Neural progenitor cell (in vitro differentiated cells): ENCODE data around the gene TES. TPM values are rescaled to one million over a fixed set of nuclear protein-coding genes. Genes with fewer than 3 reads are reported as not detected.

ENCODE experiments used
- DNase-seq: peaks from one replicate; pipeline ENCODE4 v3.0.0-alpha.2; 2016; ENCODE audit warnings: low spot score
- H2AFZ ChIP-seq: fragments of 200-600 bp; sonication (generic); replicated peaks from 2 replicates; pipeline ENCODE4 v1.6.1; 2016; ENCODE audit warnings: antibody characterized with exemption
- H3F3A ChIP-seq: fragments of 200-600 bp; sonication (generic); 2 replicates; pipeline ENCODE4 v1.6.1; 2016; ENCODE audit warnings: antibody characterized with exemption, low read depth
- H3K27ac ChIP-seq: fragments of 200-600 bp; sonication (generic); 2 replicates; pipeline ENCODE4 v1.5.1; 2016; ENCODE audit warnings: mild to moderate bottlenecking
- H3K27me3 ChIP-seq: fragments of 200-600 bp; sonication (generic); 2 replicates; pipeline ENCODE4 v1.6.1; 2016; ENCODE audit warnings: mild to moderate bottlenecking, moderate library complexity
- H3K36me3 ChIP-seq: fragments of 200-600 bp; sonication (generic); 2 replicates; pipeline ENCODE4 v1.5.1; 2016
- H3K4me1 ChIP-seq: fragments of 200-600 bp; sonication (generic); 2 replicates; pipeline ENCODE4 v1.6.1; 2016; ENCODE audit warnings: mixed run types
- H3K4me2 ChIP-seq: fragments of 200-600 bp; sonication (generic); 2 replicates; pipeline ENCODE4 v1.6.1; 2016
- H3K4me3 ChIP-seq: fragments of 200-600 bp; sonication (generic); 2 replicates; pipeline ENCODE4 v1.5.1; 2016
- H3K79me2 ChIP-seq: fragments of 200-600 bp; sonication (generic); 2 replicates; pipeline ENCODE4 v1.6.1; 2016; ENCODE audit warnings: low read depth
- H3K9ac ChIP-seq: fragments of 200-600 bp; sonication (generic); 2 replicates; pipeline ENCODE4 v1.6.1; 2016
- H3K9me3 ChIP-seq: fragments of 200-600 bp; sonication (generic); 2 replicates; pipeline ENCODE4 v1.5.1; 2016; ENCODE audit warnings: low read depth
- H4K20me1 ChIP-seq: fragments of 200-600 bp; sonication (generic); 2 replicates; pipeline ENCODE4 v1.6.1; 2016; ENCODE audit warnings: low read depth
- H3K27ac Mint-ChIP-seq: 3 replicates; pipeline ENCODE4 v1.8.0; 2021; ENCODE audit warnings: mixed read lengths
- H3K27me3 Mint-ChIP-seq: 2 replicates; pipeline ENCODE4 v1.8.0; 2022; ENCODE audit warnings: low read depth, mild to moderate bottlenecking, inconsistent platforms, moderate library complexity, mixed read lengths; ENCODE audit not compliant: insufficient read depth
- H3K36me3 Mint-ChIP-seq: 3 replicates; pipeline ENCODE4 v1.8.0; 2021; ENCODE audit warnings: mixed read lengths
- H3K4me1 Mint-ChIP-seq: 3 replicates; pipeline ENCODE4 v1.8.0; 2021; ENCODE audit warnings: mixed read lengths
- H3K4me3 Mint-ChIP-seq: 3 replicates; pipeline ENCODE4 v1.8.0; 2021; ENCODE audit warnings: mild to moderate bottlenecking, moderate library complexity, mixed read lengths
- H3K9me3 Mint-ChIP-seq: 3 replicates; pipeline ENCODE4 v1.8.0; 2020; ENCODE audit warnings: mixed read lengths
- EZH2 ChIP-seq: fragments of 200-600 bp; sonication (generic); IDR thresholded peaks from 2 replicates; pipeline ENCODE4 v1.6.1; 2017; ENCODE audit warnings: antibody characterized with exemption, mild to moderate bottlenecking, moderate library complexity
- EZH2phosphoT487 ChIP-seq: fragments of 200-600 bp; sonication (generic); IDR thresholded peaks from 2 replicates; pipeline ENCODE4 v1.6.1; 2017; ENCODE audit warnings: antibody characterized with exemption
- total RNA-seq: library from RNA; depleted of rRNA; stranded (reverse); fragments of >200 nt; gene quantifications from 2 replicates; pipeline ENCODE4 v1.2.3, GENCODE V29; 2015; ENCODE audit warnings: low replicate concordance
- TF ChIP-seq, protein P1 (sequence below): fragments of 200-600 bp; sonication (generic); IDR thresholded peaks from 2 replicates; pipeline ENCODE4 v1.5.1; 2017; ENCODE audit warnings: antibody characterized with exemption, mild to moderate bottlenecking

Gene TES
- total RNA-seq, 1 donor from 2014 or later, result 10.6 TPM

DNA sequence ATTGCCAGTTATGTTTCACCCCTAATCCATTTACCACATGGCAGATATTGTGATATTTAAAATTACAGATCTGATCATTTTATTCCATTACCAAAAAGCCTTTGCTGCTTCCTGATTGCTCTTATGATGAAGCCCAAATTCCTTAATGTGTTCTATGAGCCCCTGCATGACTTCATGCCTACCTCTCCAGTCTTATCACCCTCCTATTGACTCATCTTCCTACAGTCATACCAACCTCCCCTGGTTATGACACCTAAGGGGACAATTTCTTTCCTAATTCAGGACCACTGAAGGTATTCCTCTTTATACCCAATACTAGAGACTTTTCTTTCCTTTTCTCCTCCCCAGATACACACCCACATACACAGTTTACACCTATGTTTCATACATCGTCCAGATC is 36.0 kb downstream of the TES start:
- no peak overlapping the region for H3K4me3 Mint-ChIP-seq
- H3K9me3 Mint-ChIP-seq, result peaks cover 21% of the 10 kb centered on the region
- Histone ChIP-seq H3K27me3 (no peaks in the 10 kb centered on the region), H3F3A (no peaks in the 10 kb centered on the region), H2AFZ (no peak overlapping the region), H3K9ac (no peak overlapping the region), H3K36me3 (no peaks in the 10 kb centered on the region), H4K20me1 (no peaks in the 10 kb centered on the region), H3K79me2 (no peaks in the 10 kb centered on the region), H3K27ac (no peak overlapping the region), H3K4me1 (no peaks in the 10 kb centered on the region), H3K4me2 (no peak overlapping the region), H3K9me3 (no peaks in the 10 kb centered on the region), H3K4me3 (no peak overlapping the region)
- H3K4me1 Mint-ChIP-seq, result no peaks in the 10 kb centered on the region
- H3K27me3 Mint-ChIP-seq, result no peaks in the 10 kb centered on the region
- no peak for TF ChIP-seq EZH2
- peaks cover 39% of the 10 kb centered on the region for H3K36me3 Mint-ChIP-seq
- DNase-seq, result no peak
- H3K27ac Mint-ChIP-seq, result no peak overlapping the region

GRCh38 chr7:116249969-116250553 is 39.7 kb downstream of the TES start:
- no peaks in the 10 kb centered on the region for H3K4me1 ChIP-seq
- H3K36me3 Mint-ChIP-seq, result peaks cover 37% of the 10 kb centered on the region
- no peak overlapping the region for H3K9ac ChIP-seq
- DNase-seq, result peak; percentile 46
- no peaks in the 10 kb centered on the region for H3K4me1 Mint-ChIP-seq
- H3K79me2 ChIP-seq, result no peaks in the 10 kb centered on the region
- H3K27ac Mint-ChIP-seq, result no peak overlapping the region
- H3K27me3 Mint-ChIP-seq, result peaks cover 2% of the 10 kb centered on the region
- H3K4me2 ChIP-seq, result no peak overlapping the region
- no peaks in the 10 kb centered on the region for H4K20me1 ChIP-seq
- no peak overlapping the region for H3K4me3 ChIP-seq
- no peak overlapping the region for H2AFZ ChIP-seq
- H3K9me3 ChIP-seq, result no peaks in the 10 kb centered on the region
- no peak overlapping the region for H3K27ac ChIP-seq
- H3K27me3 ChIP-seq, result no peaks in the 10 kb centered on the region
- no peak overlapping the region for H3K4me3 Mint-ChIP-seq
- peaks cover 12% of the 10 kb centered on the region for H3K9me3 Mint-ChIP-seq
- no peaks in the 10 kb centered on the region for H3F3A ChIP-seq
- TF ChIP-seq, protein P1, sequence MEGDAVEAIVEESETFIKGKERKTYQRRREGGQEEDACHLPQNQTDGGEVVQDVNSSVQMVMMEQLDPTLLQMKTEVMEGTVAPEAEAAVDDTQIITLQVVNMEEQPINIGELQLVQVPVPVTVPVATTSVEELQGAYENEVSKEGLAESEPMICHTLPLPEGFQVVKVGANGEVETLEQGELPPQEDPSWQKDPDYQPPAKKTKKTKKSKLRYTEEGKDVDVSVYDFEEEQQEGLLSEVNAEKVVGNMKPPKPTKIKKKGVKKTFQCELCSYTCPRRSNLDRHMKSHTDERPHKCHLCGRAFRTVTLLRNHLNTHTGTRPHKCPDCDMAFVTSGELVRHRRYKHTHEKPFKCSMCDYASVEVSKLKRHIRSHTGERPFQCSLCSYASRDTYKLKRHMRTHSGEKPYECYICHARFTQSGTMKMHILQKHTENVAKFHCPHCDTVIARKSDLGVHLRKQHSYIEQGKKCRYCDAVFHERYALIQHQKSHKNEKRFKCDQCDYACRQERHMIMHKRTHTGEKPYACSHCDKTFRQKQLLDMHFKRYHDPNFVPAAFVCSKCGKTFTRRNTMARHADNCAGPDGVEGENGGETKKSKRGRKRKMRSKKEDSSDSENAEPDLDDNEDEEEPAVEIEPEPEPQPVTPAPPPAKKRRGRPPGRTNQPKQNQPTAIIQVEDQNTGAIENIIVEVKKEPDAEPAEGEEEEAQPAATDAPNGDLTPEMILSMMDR, result peak; percentile 61
- no peak for TF ChIP-seq EZH2
- TF ChIP-seq EZH2phosphoT487, result no peak
- no peaks in the 10 kb centered on the region for H3K36me3 ChIP-seq

DNA sequence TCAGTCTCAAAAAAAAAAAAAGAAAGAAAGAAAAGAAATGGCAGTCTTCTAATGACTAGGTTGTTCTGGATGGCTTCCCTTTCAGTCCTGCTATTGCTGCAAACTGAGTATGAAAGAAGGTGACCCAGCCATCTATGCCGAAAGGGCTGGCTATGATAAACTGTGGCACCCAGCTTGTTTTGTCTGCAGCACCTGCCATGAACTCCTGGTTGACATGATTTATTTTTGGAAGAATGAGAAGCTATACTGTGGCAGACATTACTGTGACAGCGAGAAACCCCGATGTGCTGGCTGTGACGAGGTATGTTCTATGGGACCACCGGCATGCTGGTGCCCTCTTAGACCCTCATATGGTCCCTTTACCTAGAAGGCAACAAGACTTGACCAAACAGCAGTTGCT is 41.3 kb downstream of the TES start:
- Histone ChIP-seq H4K20me1 (no peaks in the 10 kb centered on the region), H2AFZ (no peak overlapping the region), H3K4me3 (no peak overlapping the region), H3K4me2 (no peak overlapping the region), H3K27ac (no peak overlapping the region), H3K36me3 (no peaks in the 10 kb centered on the region), H3K9me3 (no peaks in the 10 kb centered on the region), H3K4me1 (no peaks in the 10 kb centered on the region), H3K79me2 (no peaks in the 10 kb centered on the region), H3K9ac (no peak overlapping the region), H3K27me3 (no peaks in the 10 kb centered on the region), H3F3A (no peaks in the 10 kb centered on the region)
- Mint-ChIP-seq H3K4me3 (no peak overlapping the region), H3K27me3 (peaks cover 2% of the 10 kb centered on the region), H3K4me1 (no peaks in the 10 kb centered on the region), H3K9me3 (no peaks in the 10 kb centered on the region), H3K27ac (no peak overlapping the region), H3K36me3 (peaks cover 24% of the 10 kb centered on the region)
- DNase-seq, result no peak
- TF ChIP-seq, protein P1, result no peak
- TF ChIP-seq EZH2, result no peak
- no peak for TF ChIP-seq EZH2phosphoT487

DNA sequence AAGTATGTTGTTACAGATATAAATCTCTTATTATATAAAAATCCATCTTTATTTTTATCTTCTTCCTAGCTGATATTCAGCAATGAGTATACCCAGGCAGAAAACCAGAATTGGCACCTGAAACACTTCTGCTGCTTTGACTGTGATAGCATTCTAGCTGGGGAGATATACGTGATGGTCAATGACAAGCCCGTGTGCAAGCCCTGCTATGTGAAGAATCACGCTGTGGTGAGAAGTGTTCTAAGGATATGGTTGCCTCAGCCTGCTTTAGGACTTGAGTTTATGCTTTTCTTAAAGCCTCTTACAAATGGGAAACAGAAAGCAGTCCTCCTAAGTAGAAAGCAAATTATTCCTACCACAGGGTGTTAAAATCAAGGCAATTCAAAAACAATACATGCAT is 41.9 kb downstream of the TES start:
- H3K27ac ChIP-seq, result no peak overlapping the region
- H3F3A ChIP-seq, result no peaks in the 10 kb centered on the region
- TF ChIP-seq EZH2phosphoT487 (no peak), EZH2 (no peak)
- TF ChIP-seq, protein P1, result no peak
- no peak overlapping the region for H3K4me2 ChIP-seq
- no peaks in the 10 kb centered on the region for H3K9me3 Mint-ChIP-seq
- H3K27me3 Mint-ChIP-seq, result peaks cover 2% of the 10 kb centered on the region
- H3K4me3 ChIP-seq, result no peak overlapping the region
- peaks cover 22% of the 10 kb centered on the region for H3K36me3 Mint-ChIP-seq
- H3K9ac ChIP-seq, result no peak overlapping the region
- H3K27ac Mint-ChIP-seq, result no peak overlapping the region
- no peaks in the 10 kb centered on the region for H3K4me1 ChIP-seq
- H3K27me3 ChIP-seq, result no peaks in the 10 kb centered on the region
- DNase-seq, result no peak
- no peaks in the 10 kb centered on the region for H3K79me2 ChIP-seq
- no peaks in the 10 kb centered on the region for H3K9me3 ChIP-seq
- H3K36me3 ChIP-seq, result no peaks in the 10 kb centered on the region
- no peak overlapping the region for H3K4me3 Mint-ChIP-seq
- H2AFZ ChIP-seq, result no peak overlapping the region
- H4K20me1 ChIP-seq, result no peaks in the 10 kb centered on the region
- H3K4me1 Mint-ChIP-seq, result no peaks in the 10 kb centered on the region
